ENCODE results near the gene SARM1. TPM values are rescaled to one million over a fixed set of nuclear protein-coding genes. Genes with fewer than 3 reads are reported as not detected.

The SARM1 gene
- total and polyA plus RNA-seq, 8 donors = 14.2 to 22.1 (median 17.3) TPM

DNA sequence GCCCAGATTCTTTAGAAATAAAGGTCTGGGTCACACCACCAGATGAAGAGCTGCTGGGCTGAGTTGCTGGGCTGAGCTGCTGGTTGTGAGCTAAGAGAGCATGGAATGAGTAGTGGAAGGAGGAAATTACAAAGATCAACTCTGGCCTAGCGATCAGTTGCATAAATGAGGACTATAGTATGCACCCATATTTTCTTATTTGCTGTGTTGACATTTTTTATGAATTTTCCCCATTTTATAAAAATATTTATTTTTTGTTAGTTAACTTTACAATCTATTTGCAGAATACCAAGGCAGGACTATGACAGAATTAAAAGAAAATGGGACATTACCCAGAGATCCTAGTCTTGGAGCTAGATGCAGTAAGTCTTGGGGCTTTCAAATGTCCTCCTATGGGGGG is 78.4 kb downstream of the SARM1 start:
- ATAC-seq = no peak
- Histone ChIP-seq H3K36me3 (no peaks in the 10 kb centered on the region), H3K9me3 (no peaks in the 10 kb centered on the region), H3K4me1 (no peaks in the 10 kb centered on the region), H3K27me3 (no peaks in the 10 kb centered on the region), H3K27ac (no peak overlapping the region), H3K4me3 (no peak overlapping the region)
- 93% methylated on average over 1 of the region's 1 CpG for WGBS, 2 donors
- DNase-seq = no peak
- intact Hi-C loops (cut with DNase I) = no loop called here
- FAIRE-seq = no peak
- TF ChIP-seq CTCF (IDR thresholded peaks at IDR 0.05) = no peak

Small RNA genes within 50 kb of the gene (microRNA-seq; reads per million reads assigned to microRNA genes)
- 0.29 to 0.77 reads per million in 2 donors for gene MIR4723

Other genes with a start within 250 kb of the SARM1 start
- 100 to 1,000 TPM in 4 of 6 donors, 10 to 100 TPM in 2; 73.9 to 129 (median 113) TPM for gene TMEM97, start 52.5 kb upstream of the SARM1 start, total RNA-seq
- 10 to 100 TPM; 13.1 to 17.2 TPM for gene TMEM97, start 52.5 kb upstream of the SARM1 start, polyA plus RNA-seq
- gene IFT20, start 36.2 kb upstream of the SARM1 start, total RNA-seq = 10 to 100 TPM; 42.3 to 52.4 (median 48.0) TPM
- gene IFT20, start 36.2 kb upstream of the SARM1 start, polyA plus RNA-seq = 10 to 100 TPM; 65.8 to 79.0 TPM
- 10 to 100 TPM; 20.8 to 56.8 (median 31.8) TPM for gene TNFAIP1, start 35.9 kb upstream of the SARM1 start, total RNA-seq
- 10 to 100 TPM; 11.5 to 16.8 TPM for gene TNFAIP1, start 35.9 kb upstream of the SARM1 start, polyA plus RNA-seq
- 10 to 100 TPM; 40.7 to 51.2 (median 42.5) TPM for gene POLDIP2, start 14.2 kb upstream of the SARM1 start, total RNA-seq
- 10 to 100 TPM; 28.3 to 41.0 TPM for gene POLDIP2, start 14.2 kb upstream of the SARM1 start, polyA plus RNA-seq
- not detected for gene SEBOX, start 6.5 kb upstream of the SARM1 start, total RNA-seq
- not detected for gene SEBOX, start 6.5 kb upstream of the SARM1 start, polyA plus RNA-seq
- gene VTN, start 1.4 kb upstream of the SARM1 start, total RNA-seq = 10 to 100 TPM in 2 of 6 donors, 1 to 10 TPM in 4; 5.2 to 21.5 (median 9.5) TPM
- 10 to 100 TPM; 14.6 to 21.6 TPM for gene VTN, start 1.4 kb upstream of the SARM1 start, polyA plus RNA-seq
- gene SLC46A1, start 34.5 kb downstream of the SARM1 start, total RNA-seq = 10 to 100 TPM in 1 of 6 donors, 1 to 10 TPM in 5; 6.0 to 13.8 (median 7.4) TPM
- 1 to 10 TPM; 5.8 to 7.8 TPM for gene SLC46A1, start 34.5 kb downstream of the SARM1 start, polyA plus RNA-seq
- under 1 TPM in 3 of 6 donors, not detected in 3; 0.04 to 0.42 (median 0.06) TPM for gene SLC13A2, start 102.0 kb downstream of the SARM1 start, total RNA-seq
- under 1 TPM in 1 of 2 donors, not detected in 1; 0.09 TPM for gene SLC13A2, start 102.0 kb downstream of the SARM1 start, polyA plus RNA-seq
- gene FOXN1, start 134.7 kb downstream of the SARM1 start, total RNA-seq = under 1 TPM in 2 of 6 donors, not detected in 4; 0.09 to 0.19 TPM
- under 1 TPM in 1 of 2 donors, not detected in 1; 0.02 TPM for gene FOXN1, start 134.7 kb downstream of the SARM1 start, polyA plus RNA-seq
- gene UNC119, start 180.9 kb downstream of the SARM1 start, total RNA-seq = 10 to 100 TPM in 4 of 6 donors, 1 to 10 TPM in 2; 9.3 to 17.9 (median 11.2) TPM
- 10 to 100 TPM; 18.1 to 31.1 TPM for gene UNC119, start 180.9 kb downstream of the SARM1 start, polyA plus RNA-seq
- gene PIGS, start 199.8 kb downstream of the SARM1 start, total RNA-seq = 10 to 100 TPM in 5 of 6 donors, 1 to 10 TPM in 1; 9.4 to 26.5 (median 15.9) TPM
- 10 to 100 TPM in 1 of 2 donors, 1 to 10 TPM in 1; 9.2 to 24.0 TPM for gene PIGS, start 199.8 kb downstream of the SARM1 start, polyA plus RNA-seq
- gene ALDOC, start 205.2 kb downstream of the SARM1 start, total RNA-seq = 1 to 10 TPM in 5 of 6 donors, under 1 TPM in 1; 0.69 to 5.5 (median 1.8) TPM
- 1 to 10 TPM; 2.4 to 8.4 TPM for gene ALDOC, start 205.2 kb downstream of the SARM1 start, polyA plus RNA-seq
- gene SPAG5, start 227.3 kb downstream of the SARM1 start, total RNA-seq = 1 to 10 TPM in 5 of 6 donors, under 1 TPM in 1; 0.93 to 2.7 (median 1.7) TPM
- 1 to 10 TPM; 3.9 to 7.4 TPM for gene SPAG5, start 227.3 kb downstream of the SARM1 start, polyA plus RNA-seq
- gene RSKR, start 242.5 kb downstream of the SARM1 start, total RNA-seq = 1 to 10 TPM; 2.2 to 6.1 (median 3.0) TPM
- 1 to 10 TPM; 3.9 to 6.9 TPM for gene RSKR, start 242.5 kb downstream of the SARM1 start, polyA plus RNA-seq

All from pancreas (tissue), 10 donors.